Calu3 (cell line): ENCODE results near the gene SLC3A2. TPM values are rescaled to one million over a fixed set of nuclear protein-coding genes. Genes with fewer than 3 reads are reported as not detected.

Source experiments
- BruUV-seq: library from RNA; stranded (reverse); fragments of 400-500 nt; replicated peaks from 2 replicates; lab custom pipeline; 2021; lab: Mats Ljungman, UMichigan
- CTCF ChIA-PET: fragments of 300-600 bp; sonication (Branson Sonifier 250); formaldehyde crosslinking; loops from one replicate; lab custom pipeline; 2022; ENCODE audit warnings: antibody characterized with exemption; lab: Charles Lee
- DNase-seq: peaks from one replicate; pipeline ENCODE4 v3.0.0; 2022
- H3K27ac Mint-ChIP-seq: one replicate; pipeline ENCODE4 v1.8.0; 2022; ENCODE audit warnings: mixed read lengths; ENCODE audit not compliant: unreplicated experiment
- H3K27me3 Mint-ChIP-seq: one replicate; pipeline ENCODE4 v1.8.0; 2022; ENCODE audit warnings: mixed read lengths; ENCODE audit not compliant: unreplicated experiment
- H3K36me3 Mint-ChIP-seq: one replicate; pipeline ENCODE4 v1.8.0; 2022; ENCODE audit warnings: mild to moderate bottlenecking, moderate library complexity, mixed read lengths; ENCODE audit not compliant: insufficient read depth, unreplicated experiment
- H3K4me1 Mint-ChIP-seq: one replicate; pipeline ENCODE4 v1.8.0; 2022; ENCODE audit warnings: mild to moderate bottlenecking, low read depth, mixed read lengths; ENCODE audit not compliant: unreplicated experiment
- H3K4me3 Mint-ChIP-seq: one replicate; pipeline ENCODE4 v1.8.0; 2022; ENCODE audit warnings: mild to moderate bottlenecking, low read depth, moderate library complexity, mixed read lengths; ENCODE audit not compliant: unreplicated experiment
- H3K9me3 Mint-ChIP-seq: one replicate; pipeline ENCODE4 v1.8.0; 2022; ENCODE audit warnings: low read depth, mixed read lengths; ENCODE audit not compliant: unreplicated experiment
- intact Hi-C: fragments of 100-400 bp; cut with micrococcal nuclease; formaldehyde crosslinking; loops from one replicate; pipeline ENCODE4 v1.10.0; 2022; ENCODE audit not compliant: unreplicated experiment
- total RNA-seq: library from RNA; stranded (reverse); gene quantifications from 2 replicates; pipeline ENCODE4 v1.2.3, GENCODE V29; 2022
- TF ChIP-seq, protein P1 (sequence below): fragments of 200-600 bp; IDR thresholded peaks from one replicate; pipeline ENCODE4 v1.8.0; 2022; ENCODE audit warnings: antibody characterized with exemption; ENCODE audit not compliant: unreplicated experiment

The SLC3A2 gene
- total RNA-seq, 1 experiment from 2014 or later = 444 TPM

DNA sequence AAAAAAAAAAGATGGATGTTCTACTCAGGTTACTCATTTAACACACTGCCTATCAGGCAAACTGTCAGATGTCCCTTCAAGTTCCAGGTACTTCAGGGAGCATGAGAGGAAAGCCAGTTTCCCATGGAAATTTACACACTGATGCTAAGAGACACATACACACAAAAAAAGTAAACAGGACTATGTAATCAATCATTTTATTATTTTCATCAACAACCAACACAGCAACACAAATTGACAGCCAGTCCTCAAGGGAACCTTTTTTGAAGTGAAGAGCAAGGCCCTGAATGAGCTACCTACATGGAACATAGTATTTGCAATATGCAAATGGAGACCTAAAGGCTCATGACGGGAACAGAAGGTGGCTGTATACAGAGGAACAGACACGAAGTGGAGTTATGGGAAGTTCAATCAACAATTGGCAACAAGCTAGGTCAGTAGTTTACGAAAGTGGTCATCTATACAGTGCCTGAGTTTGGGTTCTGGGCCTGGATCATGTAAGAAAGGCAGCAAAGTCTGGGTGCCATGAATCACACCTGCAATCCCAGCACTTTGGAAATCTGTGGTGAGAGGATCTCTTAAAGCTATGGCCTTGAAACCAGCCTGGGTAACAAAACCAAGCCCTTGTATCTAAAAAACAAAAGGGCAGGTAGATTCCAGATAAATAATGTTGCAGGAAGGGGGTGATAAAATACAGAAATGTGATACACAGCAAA is 28.7 kb upstream of the SLC3A2 start:
- TF ChIP-seq, protein P1, sequence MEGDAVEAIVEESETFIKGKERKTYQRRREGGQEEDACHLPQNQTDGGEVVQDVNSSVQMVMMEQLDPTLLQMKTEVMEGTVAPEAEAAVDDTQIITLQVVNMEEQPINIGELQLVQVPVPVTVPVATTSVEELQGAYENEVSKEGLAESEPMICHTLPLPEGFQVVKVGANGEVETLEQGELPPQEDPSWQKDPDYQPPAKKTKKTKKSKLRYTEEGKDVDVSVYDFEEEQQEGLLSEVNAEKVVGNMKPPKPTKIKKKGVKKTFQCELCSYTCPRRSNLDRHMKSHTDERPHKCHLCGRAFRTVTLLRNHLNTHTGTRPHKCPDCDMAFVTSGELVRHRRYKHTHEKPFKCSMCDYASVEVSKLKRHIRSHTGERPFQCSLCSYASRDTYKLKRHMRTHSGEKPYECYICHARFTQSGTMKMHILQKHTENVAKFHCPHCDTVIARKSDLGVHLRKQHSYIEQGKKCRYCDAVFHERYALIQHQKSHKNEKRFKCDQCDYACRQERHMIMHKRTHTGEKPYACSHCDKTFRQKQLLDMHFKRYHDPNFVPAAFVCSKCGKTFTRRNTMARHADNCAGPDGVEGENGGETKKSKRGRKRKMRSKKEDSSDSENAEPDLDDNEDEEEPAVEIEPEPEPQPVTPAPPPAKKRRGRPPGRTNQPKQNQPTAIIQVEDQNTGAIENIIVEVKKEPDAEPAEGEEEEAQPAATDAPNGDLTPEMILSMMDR = no peak
- peak overlapping the region; percentile 22 for H3K4me3 Mint-ChIP-seq
- peaks cover 25% of the 10 kb centered on the region for H3K4me1 Mint-ChIP-seq
- CTCF ChIA-PET = interaction anchor here (0.8 to 1.1 kb wide), 3 partner anchors 10 to 66 kb away, joined by 3 read pairs; no protein-coding TSS in a partner anchor
- no peaks in the 10 kb centered on the region for H3K27me3 Mint-ChIP-seq
- H3K36me3 Mint-ChIP-seq = peaks cover 72% of the 10 kb centered on the region
- no peaks in the 10 kb centered on the region for H3K9me3 Mint-ChIP-seq
- DNase-seq = no peak
- BruUV-seq = no TSS peak
- intact Hi-C loops = no loop called here
- H3K27ac Mint-ChIP-seq = peak overlapping the region; percentile 34

DNA sequence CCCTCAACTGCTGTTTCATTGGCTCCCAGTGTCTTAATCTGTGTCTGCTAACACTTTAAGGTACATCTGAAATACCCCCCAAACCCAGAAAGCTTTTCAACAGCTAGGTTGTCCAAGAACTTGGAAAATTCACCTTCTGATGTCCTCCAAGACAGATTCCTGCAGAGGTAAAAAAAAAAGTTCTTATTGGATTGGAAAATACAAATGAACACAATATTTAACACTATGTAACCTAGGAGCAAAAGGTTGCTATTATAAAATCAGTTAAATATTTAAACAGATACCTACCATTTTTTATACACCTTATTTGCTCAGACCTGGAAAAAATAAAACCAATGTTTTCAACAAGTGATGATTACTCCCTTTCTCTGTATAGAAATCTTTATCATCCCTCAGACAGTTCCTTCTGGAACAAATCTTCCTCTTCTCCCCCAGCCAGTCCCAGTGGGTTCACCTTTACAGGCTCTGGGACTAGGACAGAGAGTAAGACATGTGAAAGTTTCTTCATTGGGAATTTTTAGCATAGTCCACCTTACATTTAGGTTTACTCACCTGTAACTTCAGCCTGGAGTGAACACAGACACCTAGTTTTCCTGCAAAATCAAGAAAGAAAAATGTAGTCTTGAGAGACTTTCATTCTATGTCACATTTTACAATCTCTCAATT is 28.0 kb upstream of the SLC3A2 start:
- intact Hi-C loops = no loop called here
- H3K9me3 Mint-ChIP-seq = no peaks in the 10 kb centered on the region
- peaks cover 30% of the 10 kb centered on the region for H3K4me1 Mint-ChIP-seq
- TF ChIP-seq, protein P1 = no peak
- H3K27me3 Mint-ChIP-seq = no peaks in the 10 kb centered on the region
- peak overlapping the region; percentile 34 for H3K27ac Mint-ChIP-seq
- no TSS peak for BruUV-seq
- H3K4me3 Mint-ChIP-seq = peak overlapping the region; percentile 61
- DNase-seq = no peak
- CTCF ChIA-PET = interaction anchor here (0.8 to 1.1 kb wide), 2 partner anchors 9 to 31 kb away, joined by 3 read pairs; no protein-coding TSS in a partner anchor
- peaks cover 79% of the 10 kb centered on the region for H3K36me3 Mint-ChIP-seq

DNA sequence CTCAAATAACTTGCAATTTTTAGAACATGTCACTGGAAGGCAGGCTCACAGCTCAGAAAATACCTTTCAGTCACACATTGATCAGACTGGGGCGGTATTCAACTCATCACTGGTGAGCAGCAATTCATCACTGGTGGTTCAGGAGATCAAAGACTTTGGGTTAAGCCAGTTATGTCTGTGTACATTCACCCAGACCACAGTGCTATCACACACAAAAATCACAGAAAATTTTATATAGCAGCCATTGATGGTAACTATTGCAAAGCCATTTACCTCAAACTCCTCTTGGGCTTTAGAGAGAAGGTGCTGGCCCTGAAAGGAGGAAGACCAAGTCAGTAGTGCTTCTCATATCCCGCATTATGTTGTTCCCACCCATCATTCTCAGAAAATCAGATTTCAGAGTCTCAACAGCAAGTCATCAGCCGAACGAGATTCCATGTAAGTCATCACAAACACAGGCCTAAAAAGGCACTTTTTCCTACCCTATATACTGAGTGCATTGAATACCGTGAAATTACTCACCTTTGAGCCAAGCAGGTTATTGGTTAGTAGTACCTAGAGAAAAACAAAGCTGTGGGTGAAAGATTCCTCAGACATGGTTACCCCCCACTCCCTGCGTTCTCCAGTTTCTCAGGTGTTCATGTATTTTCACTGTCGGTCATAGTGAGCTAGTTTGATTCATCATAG is 27.3 kb upstream of the SLC3A2 start:
- intact Hi-C loops = no loop called here
- DNase-seq = no peak
- peaks cover 38% of the 10 kb centered on the region for H3K4me1 Mint-ChIP-seq
- BruUV-seq = no TSS peak
- peaks cover 83% of the 10 kb centered on the region for H3K36me3 Mint-ChIP-seq
- H3K27me3 Mint-ChIP-seq = no peaks in the 10 kb centered on the region
- H3K27ac Mint-ChIP-seq = peak overlapping the region; percentile 34
- CTCF ChIA-PET = no interaction called here
- H3K9me3 Mint-ChIP-seq = no peaks in the 10 kb centered on the region
- TF ChIP-seq, protein P1 = no peak
- H3K4me3 Mint-ChIP-seq = peak overlapping the region; percentile 61

DNA sequence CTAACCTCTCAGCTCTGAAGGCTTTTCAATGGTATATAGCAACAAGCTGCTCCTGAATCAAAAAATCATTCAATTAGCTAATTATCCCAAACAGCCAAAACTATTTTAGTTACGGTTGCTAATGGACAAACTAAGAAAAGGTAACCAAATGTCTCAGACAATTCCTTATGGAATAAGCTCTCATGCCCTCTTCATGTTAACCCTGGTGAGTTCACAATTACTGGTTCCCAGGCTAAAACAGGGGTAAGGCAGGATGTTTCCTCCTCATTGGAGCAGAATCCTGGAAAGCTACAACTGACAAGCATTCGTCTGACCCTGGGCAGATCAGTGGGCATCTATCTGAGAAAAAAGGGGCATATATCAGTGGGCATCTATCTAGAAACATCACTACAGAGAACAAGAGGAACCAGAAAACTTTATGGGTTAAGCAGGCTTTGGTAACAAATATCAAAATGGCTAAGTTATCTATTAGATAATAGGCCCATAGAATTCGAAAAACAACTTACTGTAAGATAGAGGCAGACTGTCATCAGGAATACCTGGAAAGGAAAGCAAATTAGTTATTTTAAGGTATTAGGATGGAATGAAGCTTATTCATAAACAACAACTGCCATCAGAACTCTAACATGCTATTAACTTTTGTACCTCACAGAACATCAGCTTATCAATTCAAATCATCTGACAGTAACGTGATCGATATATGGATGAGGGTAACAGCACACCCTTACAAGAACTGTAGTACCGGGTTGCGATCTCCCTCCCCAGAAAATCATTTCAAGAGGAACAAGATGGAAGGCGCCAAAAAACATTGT is 26.5 kb upstream of the SLC3A2 start:
- Mint-ChIP-seq H3K27ac (peak overlapping the region; percentile 98), H3K4me3 (peak overlapping the region; percentile 61), H3K9me3 (no peaks in the 10 kb centered on the region), H3K27me3 (no peaks in the 10 kb centered on the region), H3K4me1 (peaks cover 43% of the 10 kb centered on the region), H3K36me3 (peaks cover 83% of the 10 kb centered on the region)
- no peak for DNase-seq
- CTCF ChIA-PET = interaction anchor here (0.6 kb wide), 1 partner anchor 199 kb away, joined by 3 read pairs; no protein-coding TSS in a partner anchor
- no TSS peak for BruUV-seq
- TF ChIP-seq, protein P1 = no peak
- intact Hi-C loops = no loop called here
